GM18867 (cell line): ENCODE results near the gene ZNF841.
"Not testable (repeated sequence)": the region's sequence is repeated elsewhere in the genome, so short reads cannot be mapped to it uniquely, and the experiment has no call there.

Source experiments
- ATAC-seq: cut with Tn5 transposase; IDR thresholded peaks from one replicate; pipeline ENCODE4 v1.9.1; 2021; ENCODE audit warnings: mild to moderate bottlenecking, moderate library complexity; ENCODE audit not compliant: unreplicated experiment

The ZNF841 gene

GRCh38 chr19:52069653-52070052 lies 25.9 kb downstream of the ZNF841 start:
- no peak for ATAC-seq

- ATAC-seq, result no peak
Observed at GRCh38 chr19:52066258-52066863, 29.2 kb downstream of the ZNF841 start.

GRCh38 chr19:52065399-52065798 lies 30.2 kb downstream of the ZNF841 start:
- no peak for ATAC-seq

GRCh38 chr19:52056480-52056879 lies 39.1 kb downstream of the ZNF841 start:
- ATAC-seq, result not testable (repeated sequence)

- ATAC-seq, result not testable (repeated sequence)
Observed at GRCh38 chr19:52051736-52052135, 43.8 kb downstream of the ZNF841 start.

- peak; percentile 91 for ATAC-seq
Observed at GRCh38 chr19:52048555-52049501, 46.7 kb downstream of the ZNF841 start, which contains the start of gene ZNF432. TSS of gene ZNF432 (minus strand) at chr19:52048838. CDS start at chr19:52046868, 1,970 bp downstream.

- no peak for ATAC-seq
Observed at GRCh38 chr19:52039169-52039568, 56.4 kb downstream of the ZNF841 start.

- ATAC-seq, result no peak
Observed at GRCh38 chr19:52034051-52034728, 61.4 kb downstream of the ZNF841 start.

- ATAC-seq, result no peak
Observed at GRCh38 chr19:52028780-52029123, 66.8 kb downstream of the ZNF841 start.

- peak; percentile 93 for ATAC-seq
Observed at GRCh38 chr19:52028027-52028779, 67.4 kb downstream of the ZNF841 start, which contains the start of gene ZNF614. TSS of gene ZNF614 (minus strand) at chr19:52028379. CDS start at chr19:52025745, 2,634 bp downstream.

GRCh38 chr19:52026255-52026990 lies 69.1 kb downstream of the ZNF841 start:
- ATAC-seq, result not testable (repeated sequence)

GRCh38 chr19:52024478-52024877 lies 71.1 kb downstream of the ZNF841 start:
- ATAC-seq, result not testable (repeated sequence)

- no peak for ATAC-seq
Observed at GRCh38 chr19:52022193-52022592, 73.4 kb downstream of the ZNF841 start.

GRCh38 chr19:52020506-52020905 lies 75.1 kb downstream of the ZNF841 start:
- ATAC-seq, result no peak
